KMS-11 (cell line): ENCODE results near the gene FBXO31.

Experiments used
- H2AFZ ChIP-seq: fragments of 200-600 bp; sonication (generic); 2 replicates; pipeline ENCODE4 v1.6.1; 2016; ENCODE audit warnings: antibody characterized with exemption, mixed run types, low read depth
- H3K27ac ChIP-seq: fragments of 200-600 bp; sonication (generic); 2 replicates; pipeline ENCODE4 v1.6.1; 2016; ENCODE audit warnings: mild to moderate bottlenecking, mixed run types
- H3K27me3 ChIP-seq: fragments of 200-600 bp; sonication (generic); 2 replicates; pipeline ENCODE4 v1.6.1; 2017; ENCODE audit warnings: mild to moderate bottlenecking, low read depth, mixed run types, moderate library complexity; ENCODE audit not compliant: insufficient read depth
- H3K36me3 ChIP-seq: fragments of 200-600 bp; sonication (generic); 2 replicates; pipeline ENCODE4 v1.6.1; 2017; ENCODE audit warnings: mild to moderate bottlenecking, mixed run types; ENCODE audit not compliant: insufficient read depth
- H3K4me1 ChIP-seq: fragments of 200-600 bp; sonication (generic); 2 replicates; pipeline ENCODE4 v1.6.1; 2016; ENCODE audit warnings: mild to moderate bottlenecking, low read depth, mixed run types; ENCODE audit not compliant: poor library complexity, severe bottlenecking
- H3K4me2 ChIP-seq: fragments of 200-600 bp; sonication (generic); 2 replicates; pipeline ENCODE4 v1.7.0; 2016; ENCODE audit warnings: mild to moderate bottlenecking, mixed run types
- H3K4me3 ChIP-seq: fragments of 200-600 bp; sonication (generic); IDR thresholded peaks from 2 replicates; pipeline ENCODE4 v1.6.1; 2017; ENCODE audit warnings: low read depth, low read length, mixed read lengths; ENCODE audit not compliant: insufficient read depth
- H3K79me2 ChIP-seq: fragments of 200-600 bp; sonication (generic); 2 replicates; pipeline ENCODE4 v1.6.1; 2016; ENCODE audit warnings: low read depth, mixed run types; ENCODE audit not compliant: insufficient read depth
- H3K9ac ChIP-seq: fragments of 200-600 bp; sonication (generic); 2 replicates; pipeline ENCODE4 v1.6.1; 2016; ENCODE audit warnings: mild to moderate bottlenecking, mixed run types
- H4K20me1 ChIP-seq: fragments of 200-600 bp; sonication (generic); 2 replicates; pipeline ENCODE4 v1.6.1; 2016; ENCODE audit warnings: mild to moderate bottlenecking, mixed run types; ENCODE audit not compliant: insufficient read depth
- TF ChIP-seq, protein P1 (sequence below): fragments of 200-600 bp; sonication (generic); conservative IDR thresholded peaks from 2 replicates; pipeline ENCODE4 v1.6.1; 2017; ENCODE audit warnings: low read depth, mild to moderate bottlenecking, antibody characterized with exemption, low read length, moderate library complexity, mixed read lengths

The FBXO31 gene

DNA sequence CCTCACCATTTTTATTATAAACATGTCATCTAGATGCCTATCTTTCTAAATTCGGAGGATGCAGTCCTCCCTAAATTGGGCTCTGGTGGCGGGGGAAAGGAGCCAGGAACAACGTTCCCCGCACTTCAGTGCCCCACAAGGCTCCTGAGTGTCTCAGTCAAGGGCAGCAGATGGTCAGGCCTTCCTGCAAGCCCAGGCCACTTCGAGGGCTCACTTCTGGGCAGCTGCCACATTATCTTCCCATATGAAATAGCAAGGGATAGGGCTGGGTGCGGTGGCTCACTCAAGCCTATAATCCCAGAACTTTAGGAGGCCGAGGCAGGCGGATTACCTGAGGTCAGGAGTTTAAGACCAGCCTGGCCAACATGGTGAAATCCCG is 32.3 kb downstream of the FBXO31 start:
- H3K27me3 ChIP-seq: no peaks in the 10 kb centered on the region
- H3K27ac ChIP-seq: no peak overlapping the region
- TF ChIP-seq, protein P1, sequence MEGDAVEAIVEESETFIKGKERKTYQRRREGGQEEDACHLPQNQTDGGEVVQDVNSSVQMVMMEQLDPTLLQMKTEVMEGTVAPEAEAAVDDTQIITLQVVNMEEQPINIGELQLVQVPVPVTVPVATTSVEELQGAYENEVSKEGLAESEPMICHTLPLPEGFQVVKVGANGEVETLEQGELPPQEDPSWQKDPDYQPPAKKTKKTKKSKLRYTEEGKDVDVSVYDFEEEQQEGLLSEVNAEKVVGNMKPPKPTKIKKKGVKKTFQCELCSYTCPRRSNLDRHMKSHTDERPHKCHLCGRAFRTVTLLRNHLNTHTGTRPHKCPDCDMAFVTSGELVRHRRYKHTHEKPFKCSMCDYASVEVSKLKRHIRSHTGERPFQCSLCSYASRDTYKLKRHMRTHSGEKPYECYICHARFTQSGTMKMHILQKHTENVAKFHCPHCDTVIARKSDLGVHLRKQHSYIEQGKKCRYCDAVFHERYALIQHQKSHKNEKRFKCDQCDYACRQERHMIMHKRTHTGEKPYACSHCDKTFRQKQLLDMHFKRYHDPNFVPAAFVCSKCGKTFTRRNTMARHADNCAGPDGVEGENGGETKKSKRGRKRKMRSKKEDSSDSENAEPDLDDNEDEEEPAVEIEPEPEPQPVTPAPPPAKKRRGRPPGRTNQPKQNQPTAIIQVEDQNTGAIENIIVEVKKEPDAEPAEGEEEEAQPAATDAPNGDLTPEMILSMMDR: no peak
- no peaks in the 10 kb centered on the region for H3K36me3 ChIP-seq
- no peaks in the 10 kb centered on the region for H4K20me1 ChIP-seq
- no peaks in the 10 kb centered on the region; the same call in 1 of the 2 replicates for H3K79me2 ChIP-seq
- no peak overlapping the region for H3K4me3 ChIP-seq
- H2AFZ ChIP-seq: no peak overlapping the region
- H3K4me1 ChIP-seq: peaks cover 9% of the 10 kb centered on the region
- no peak overlapping the region for H3K9ac ChIP-seq
- H3K4me2 ChIP-seq: no peak overlapping the region

DNA sequence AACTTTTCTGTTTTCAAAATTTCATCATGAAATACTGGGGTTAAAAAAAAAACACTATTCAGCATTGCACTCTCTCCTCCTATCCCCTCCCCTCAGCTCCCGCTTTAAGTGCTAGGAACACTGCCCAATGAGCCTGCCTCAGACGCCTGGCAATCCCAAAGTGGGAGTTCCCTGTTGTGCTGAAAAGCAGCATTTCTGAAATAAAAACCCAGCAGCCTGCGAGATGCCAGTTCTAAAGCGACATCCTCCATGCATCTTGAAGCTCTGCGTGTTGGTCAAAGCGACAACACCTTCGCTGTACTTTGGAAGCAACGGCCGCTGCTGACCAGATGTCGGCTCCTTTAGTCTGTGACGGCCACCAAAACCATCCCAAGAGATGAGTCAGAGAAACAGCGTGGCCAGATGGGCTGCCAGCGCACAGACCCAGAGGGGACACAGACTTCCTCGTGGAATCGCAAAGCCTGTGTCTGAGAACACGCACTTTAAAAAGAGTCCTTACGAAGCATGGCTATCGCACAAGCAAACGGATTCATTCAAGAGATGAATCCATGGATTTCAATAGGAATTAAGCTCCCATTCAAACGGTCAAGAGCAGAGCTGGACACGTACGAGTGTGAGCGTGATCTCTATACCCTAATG is 32.8 kb downstream of the FBXO31 start:
- H3K4me3 ChIP-seq: no peak overlapping the region
- H3K4me1 ChIP-seq: peaks cover 14% of the 10 kb centered on the region
- H4K20me1 ChIP-seq: no peaks in the 10 kb centered on the region
- H3K27me3 ChIP-seq: no peaks in the 10 kb centered on the region
- no peak overlapping the region for H3K9ac ChIP-seq
- no peaks in the 10 kb centered on the region; the same call in 1 of the 2 replicates for H3K79me2 ChIP-seq
- H3K27ac ChIP-seq: no peak overlapping the region
- no peak overlapping the region for H2AFZ ChIP-seq
- no peak overlapping the region for H3K4me2 ChIP-seq
- TF ChIP-seq, protein P1: no peak
- H3K36me3 ChIP-seq: no peaks in the 10 kb centered on the region

DNA sequence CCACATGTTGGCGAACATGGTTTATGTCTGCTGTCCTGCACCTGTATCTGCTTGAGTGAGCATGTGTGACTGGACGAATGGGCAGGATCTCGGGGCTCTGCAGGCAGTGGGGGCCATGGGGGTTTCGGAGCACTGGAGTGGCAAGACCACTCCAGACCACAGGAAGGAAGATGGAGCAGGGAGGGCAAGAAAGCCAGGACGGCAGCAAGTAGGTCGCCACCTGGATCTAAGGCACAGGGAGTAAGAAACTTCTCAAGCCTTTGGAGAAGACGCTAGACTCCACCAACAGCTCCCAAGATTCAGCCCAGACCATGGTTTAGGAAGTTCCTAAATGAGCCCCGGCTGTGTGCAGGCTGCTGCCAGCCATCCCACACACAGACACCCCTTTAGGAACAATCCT is 33.5 kb downstream of the FBXO31 start:
- peaks cover 20% of the 10 kb centered on the region for H3K4me1 ChIP-seq
- TF ChIP-seq, protein P1: no peak

DNA sequence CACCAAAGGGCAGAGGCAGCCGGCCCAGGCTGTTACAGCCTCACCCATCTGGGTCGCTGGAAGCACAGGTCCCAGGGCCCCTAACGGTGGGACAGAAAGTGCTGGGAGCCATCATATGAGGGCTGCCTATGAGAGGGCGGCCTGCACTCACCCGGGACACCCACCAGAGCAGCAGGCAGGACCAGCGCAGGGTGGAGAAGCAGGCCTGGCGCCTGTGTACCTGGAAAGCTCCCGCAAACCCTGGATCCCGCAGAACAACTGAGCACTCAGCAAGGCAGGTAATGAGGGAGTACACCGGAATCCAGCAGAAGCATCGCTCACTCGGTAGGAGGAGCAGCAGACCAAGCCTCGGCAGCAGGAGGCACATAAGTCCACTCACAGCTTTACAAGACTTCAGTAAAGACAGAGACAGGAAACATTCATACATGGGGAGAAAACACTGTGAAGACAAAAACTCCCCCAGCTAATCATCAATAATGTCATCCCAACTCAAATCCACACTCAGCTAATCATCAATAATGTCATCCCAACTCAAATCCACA is 34.9 kb downstream of the FBXO31 start:
- H3K79me2 ChIP-seq: peaks cover 9% of the 10 kb centered on the region; the same call in 1 of the 2 replicates
- H4K20me1 ChIP-seq: no peaks in the 10 kb centered on the region
- H3K27me3 ChIP-seq: no peaks in the 10 kb centered on the region

More for the DNA sequence above, 33.5 kb downstream of the FBXO31 start:
- Histone ChIP-seq H3K36me3 (no peaks in the 10 kb centered on the region), H3K27me3 (no peaks in the 10 kb centered on the region), H3K27ac (no peak overlapping the region), H3K79me2 (no peaks in the 10 kb centered on the region; the same call in 1 of the 2 replicates), H3K4me3 (no peak overlapping the region), H2AFZ (no peak overlapping the region), H4K20me1 (no peaks in the 10 kb centered on the region), H3K4me2 (no peak overlapping the region), H3K9ac (no peak overlapping the region)

More for the DNA sequence above, 34.9 kb downstream of the FBXO31 start:
- H3K36me3 ChIP-seq: no peaks in the 10 kb centered on the region
- H3K4me2 ChIP-seq: no peak overlapping the region
- H3K9ac ChIP-seq: no peak overlapping the region
- no peak overlapping the region for H2AFZ ChIP-seq
- TF ChIP-seq, protein P1: no peak
- H3K27ac ChIP-seq: no peak overlapping the region
- H3K4me3 ChIP-seq: no peak overlapping the region
- peaks cover 32% of the 10 kb centered on the region for H3K4me1 ChIP-seq
